Muscle layer of colon (tissue), 2 donors: Measurements from ENCODE around the gene TCP11.

ENCODE experiments used
- H3K27ac ChIP-seq: one replicate; pipeline ENCODE4 v1.7.0; 2013; ENCODE audit warnings: low read depth, mild to moderate bottlenecking, low read length, moderate library complexity
- H3K27me3 ChIP-seq, 2 donors: one replicate each; pipeline ENCODE4 v1.7.0; 2013; ENCODE audit warnings: low read length in 2 of 2, mild to moderate bottlenecking in 2 of 2; ENCODE audit not compliant: insufficient read depth in 2 of 2, control insufficient read depth in 1 of 2
- H3K36me3 ChIP-seq: one replicate; pipeline ENCODE4 v1.7.0; 2013; ENCODE audit warnings: mild to moderate bottlenecking, low read length; ENCODE audit not compliant: insufficient read depth
- H3K4me1 ChIP-seq: one replicate; pipeline ENCODE4 v1.7.0; 2013; ENCODE audit warnings: mild to moderate bottlenecking, low read length; ENCODE audit not compliant: insufficient read depth
- H3K4me3 ChIP-seq, 2 donors: one replicate each; pipeline ENCODE4 v1.7.0; 2013; ENCODE audit warnings: low read length in 2 of 2, low read depth in 1 of 2, mild to moderate bottlenecking in 1 of 2, moderate library complexity in 1 of 2
- H3K9ac ChIP-seq: one replicate; pipeline ENCODE4 v1.7.0; 2013; ENCODE audit warnings: low read length
- H3K9me3 ChIP-seq: one replicate; pipeline ENCODE4 v1.7.0; 2013; ENCODE audit warnings: mild to moderate bottlenecking, low read length
- donor health status: abdominal sarcoma.
- donor health status: Adenocarcinoma of cecum.

Gene TCP11

DNA sequence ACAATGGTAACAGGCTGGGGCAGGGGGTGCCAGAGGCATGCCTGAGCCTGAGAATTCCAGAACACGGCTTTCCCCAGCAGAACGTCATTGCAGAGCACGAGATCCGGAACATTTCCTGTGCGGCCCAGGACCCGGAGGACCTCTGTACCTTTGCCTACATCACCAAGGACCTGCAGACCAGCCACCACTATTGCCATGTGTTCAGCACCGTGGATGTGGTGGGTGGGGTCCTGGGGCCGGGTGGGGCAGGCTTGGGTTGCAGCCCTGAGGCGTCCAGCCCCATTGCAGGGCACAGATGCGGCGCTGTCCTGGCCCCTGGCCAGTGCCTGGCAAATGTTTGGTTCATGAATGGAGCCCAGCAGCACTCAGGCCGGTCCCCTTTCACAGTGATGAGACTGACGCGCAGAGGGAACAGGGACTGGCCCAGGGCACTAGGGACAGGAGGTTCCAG, 57.1 kb downstream of the TCP11 start:
- Histone ChIP-seq H3K36me3 (peaks cover 100% of the 10 kb centered on the region), H3K4me1 (peaks cover 22% of the 10 kb centered on the region), H3K9me3 (no peaks in the 10 kb centered on the region), H3K9ac (no peak overlapping the region), H3K4me3 (no peak overlapping the region), H3K27me3 (no peaks in the 10 kb centered on the region), H3K27ac (peak overlapping the region; percentile 73)

GRCh38 chr6:35083507-35083906, 57.6 kb downstream of the TCP11 start:
- H3K27ac ChIP-seq: peak overlapping the region; percentile 73
- H3K4me1 ChIP-seq: peaks cover 16% of the 10 kb centered on the region
- no peaks in the 10 kb centered on the region for H3K27me3 ChIP-seq
- H3K9ac ChIP-seq: no peak overlapping the region
- H3K9me3 ChIP-seq: no peaks in the 10 kb centered on the region
- H3K4me3 ChIP-seq: no peak overlapping the region
- peaks cover 100% of the 10 kb centered on the region for H3K36me3 ChIP-seq

- Histone ChIP-seq H3K9ac (no peak overlapping the region), H3K27me3 (no peaks in the 10 kb centered on the region), H3K27ac (peak overlapping the region; percentile 44), H3K9me3 (no peaks in the 10 kb centered on the region), H3K4me3 (no peak overlapping the region), H3K36me3 (peaks cover 100% of the 10 kb centered on the region), H3K4me1 (peaks cover 12% of the 10 kb centered on the region)
Observed at GRCh38 chr6:35082733-35083403, 58.3 kb downstream of the TCP11 start.

DNA sequence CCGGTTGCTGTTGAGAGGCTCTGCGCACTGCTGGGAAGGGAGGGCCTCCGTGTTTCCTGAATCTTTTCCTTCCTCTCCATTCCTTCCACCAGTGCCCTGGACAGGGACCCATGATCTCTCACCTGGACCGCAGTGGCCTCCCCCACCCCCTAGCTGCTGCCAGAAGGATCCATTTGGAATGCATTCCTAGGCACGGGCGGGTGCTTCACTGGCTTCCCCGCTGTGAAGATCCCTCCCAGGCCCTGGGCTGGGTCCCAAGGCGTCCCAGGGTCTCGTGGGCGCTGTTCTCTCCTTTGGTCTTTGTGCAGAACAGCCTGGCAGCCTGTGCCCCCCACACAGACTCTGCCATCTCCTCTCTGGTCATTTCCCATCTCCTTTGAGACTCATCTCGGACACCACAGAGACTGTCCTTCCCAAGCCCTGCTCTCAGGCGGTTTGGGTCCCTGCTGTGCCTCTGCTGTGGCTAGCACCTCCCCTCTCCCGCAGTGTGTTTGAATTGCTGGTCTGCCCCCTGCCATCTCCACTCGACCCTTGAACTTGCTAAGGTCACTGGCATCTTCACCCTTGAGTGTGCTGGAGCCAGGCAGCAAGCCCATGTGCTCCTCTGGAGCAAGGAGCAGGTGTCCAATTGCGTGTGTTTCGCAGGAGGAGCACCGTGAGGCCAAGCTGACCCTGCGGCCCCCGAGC, 59.0 kb downstream of the TCP11 start:
- peaks cover 100% of the 10 kb centered on the region for H3K36me3 ChIP-seq

DNA sequence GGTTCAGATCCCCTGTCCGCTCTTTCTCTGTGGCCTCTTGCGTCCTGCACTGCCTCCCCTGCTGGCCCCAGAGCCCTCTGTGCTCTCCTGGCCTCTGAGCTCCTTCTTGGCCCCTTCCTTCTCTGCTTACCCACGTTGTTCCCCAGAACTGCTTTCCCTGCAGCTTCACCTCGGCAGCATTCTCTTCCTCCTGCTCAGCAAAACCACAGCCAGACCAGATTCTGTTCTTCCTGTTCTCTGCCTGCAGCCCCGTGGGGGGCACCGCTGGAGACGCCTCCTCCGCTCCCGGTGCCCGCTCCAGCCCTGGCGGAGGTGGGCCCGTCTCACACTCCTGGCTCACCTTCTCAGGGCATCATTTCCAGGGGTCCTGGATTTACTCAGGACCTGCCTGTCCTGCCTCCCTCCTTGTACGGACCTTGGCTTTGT, 59.7 kb downstream of the TCP11 start:
- no peaks in the 10 kb centered on the region for H3K9me3 ChIP-seq
- peaks cover 12% of the 10 kb centered on the region for H3K4me1 ChIP-seq
- peak overlapping the region; percentile 32 for H3K27ac ChIP-seq
- no peaks in the 10 kb centered on the region for H3K27me3 ChIP-seq
- H3K9ac ChIP-seq: no peak overlapping the region
- H3K4me3 ChIP-seq: no peak overlapping the region
- H3K36me3 ChIP-seq: peaks cover 94% of the 10 kb centered on the region

More for the DNA sequence above, 59.0 kb downstream of the TCP11 start:
- Histone ChIP-seq H3K27me3 (no peaks in the 10 kb centered on the region), H3K9ac (no peak overlapping the region), H3K27ac (peak overlapping the region; percentile 44), H3K9me3 (no peaks in the 10 kb centered on the region), H3K4me3 (no peak overlapping the region), H3K4me1 (peaks cover 12% of the 10 kb centered on the region)

DNA sequence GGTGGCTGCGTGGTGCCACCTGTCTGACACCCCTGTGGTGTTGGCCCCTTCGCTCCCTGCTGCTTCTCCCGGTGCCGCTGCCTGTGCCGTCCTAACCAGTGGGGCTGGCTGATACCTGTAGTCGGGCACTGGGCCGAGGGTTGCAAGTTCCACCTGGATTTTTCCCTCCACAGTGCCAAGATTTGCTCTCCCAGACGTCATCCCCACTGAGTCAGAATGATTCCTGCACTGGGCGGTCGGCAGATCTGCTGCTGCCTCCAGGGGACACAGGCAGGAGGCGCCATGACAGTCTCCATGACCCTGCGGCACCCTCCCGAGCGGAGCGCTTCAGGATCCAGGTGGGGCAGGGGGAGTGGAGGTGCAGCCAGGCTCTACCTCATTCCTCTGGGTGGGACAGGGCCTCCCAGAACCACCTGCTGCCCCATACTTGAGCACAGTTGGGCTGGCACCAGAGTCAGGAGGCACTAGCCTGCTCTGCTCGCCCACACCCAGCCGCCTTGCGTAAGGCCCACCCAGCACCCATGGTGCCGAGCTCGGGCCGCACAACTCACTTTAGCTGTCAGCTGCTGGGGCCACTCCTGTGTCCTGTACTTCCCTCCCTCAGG, 60.2 kb downstream of the TCP11 start:
- Histone ChIP-seq H3K4me1 (peaks cover 12% of the 10 kb centered on the region), H3K27ac (peak overlapping the region; percentile 32), H3K4me3 (no peak overlapping the region), H3K27me3 (no peaks in the 10 kb centered on the region), H3K9ac (no peak overlapping the region), H3K36me3 (peaks cover 89% of the 10 kb centered on the region), H3K9me3 (no peaks in the 10 kb centered on the region)

GRCh38 chr6:35080016-35080680, 61.0 kb downstream of the TCP11 start:
- peaks cover 85% of the 10 kb centered on the region for H3K36me3 ChIP-seq
- H3K9me3 ChIP-seq: no peaks in the 10 kb centered on the region
- H3K4me3 ChIP-seq: no peak overlapping the region
- peaks cover 12% of the 10 kb centered on the region for H3K4me1 ChIP-seq
- H3K27me3 ChIP-seq: no peaks in the 10 kb centered on the region
- H3K9ac ChIP-seq: no peak overlapping the region
- H3K27ac ChIP-seq: no peak overlapping the region

- Histone ChIP-seq H3K4me3 (no peak overlapping the region), H3K4me1 (peaks cover 12% of the 10 kb centered on the region), H3K36me3 (peaks cover 83% of the 10 kb centered on the region), H3K9ac (no peak overlapping the region), H3K9me3 (no peaks in the 10 kb centered on the region), H3K27ac (no peak overlapping the region), H3K27me3 (no peaks in the 10 kb centered on the region)
Observed at GRCh38 chr6:35079311-35080000, 61.7 kb downstream of the TCP11 start.

GRCh38 chr6:35078896-35079295, 62.2 kb downstream of the TCP11 start:
- Histone ChIP-seq H3K4me1 (peaks cover 10% of the 10 kb centered on the region), H3K36me3 (peaks cover 80% of the 10 kb centered on the region), H3K27me3 (no peaks in the 10 kb centered on the region), H3K9me3 (no peaks in the 10 kb centered on the region), H3K9ac (no peak overlapping the region), H3K4me3 (no peak overlapping the region), H3K27ac (no peak overlapping the region)

DNA sequence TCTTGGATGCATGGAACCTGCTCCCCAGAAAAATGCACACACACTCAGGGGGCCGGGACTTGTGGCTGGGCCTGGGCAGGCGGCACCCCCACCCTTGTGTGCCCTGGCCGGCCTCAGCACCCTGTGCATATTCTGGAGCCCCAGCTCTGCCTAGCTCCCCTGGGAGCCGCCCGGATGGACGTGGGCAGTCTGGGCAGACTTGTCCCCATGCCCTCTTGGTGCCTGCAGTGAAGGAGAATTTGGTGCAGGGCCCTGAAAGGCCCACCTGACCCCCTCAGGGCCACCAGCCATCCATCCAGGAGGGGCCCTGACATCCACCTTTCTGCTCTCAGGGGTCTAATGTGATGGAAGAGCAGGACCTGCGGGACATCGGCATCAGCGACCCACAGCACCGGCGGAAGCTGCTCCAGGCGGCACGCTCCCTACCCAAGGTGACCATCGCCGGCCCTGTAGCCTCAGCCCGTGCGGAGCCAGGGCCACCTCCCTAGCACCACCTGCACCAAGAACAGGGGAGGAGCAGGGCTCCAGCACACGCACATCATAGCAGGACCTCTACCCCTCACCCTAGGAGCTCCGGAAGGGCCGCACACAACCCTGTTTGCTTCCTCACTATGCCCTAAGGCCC, 62.8 kb downstream of the TCP11 start:
- Histone ChIP-seq H3K27me3 (no peaks in the 10 kb centered on the region), H3K9ac (no peak overlapping the region), H3K36me3 (peaks cover 80% of the 10 kb centered on the region), H3K9me3 (no peaks in the 10 kb centered on the region), H3K4me3 (no peak overlapping the region), H3K27ac (no peak overlapping the region), H3K4me1 (peaks cover 6% of the 10 kb centered on the region)
